ENCODE results near the gene CHAT. TPM values are rescaled to one million over a fixed set of nuclear protein-coding genes. Genes with fewer than 3 reads are reported as not detected.

The CHAT gene
- total RNA-seq, 1 donor = not detected

DNA sequence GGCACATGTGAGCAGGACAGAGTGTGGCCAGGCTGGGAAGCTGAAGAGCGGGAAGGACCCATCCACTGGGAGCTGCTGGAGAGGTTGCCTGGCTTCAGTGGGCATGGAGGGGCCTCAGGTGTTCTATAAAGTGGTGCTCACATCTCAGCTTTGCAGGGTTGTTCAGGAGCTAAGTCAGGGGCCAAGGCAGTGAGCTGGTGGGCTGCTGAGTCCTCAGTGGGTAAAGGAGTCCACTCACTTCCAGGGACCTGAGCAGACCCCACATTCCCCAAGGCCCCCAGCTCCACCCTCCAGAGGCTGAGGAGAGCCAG is 36.8 kb downstream of the CHAT start:
- H3K4me3 ChIP-seq (ENCODE audit: low read depth, low read length) = no peak overlapping the region
- TF ChIP-seq, protein P1, sequence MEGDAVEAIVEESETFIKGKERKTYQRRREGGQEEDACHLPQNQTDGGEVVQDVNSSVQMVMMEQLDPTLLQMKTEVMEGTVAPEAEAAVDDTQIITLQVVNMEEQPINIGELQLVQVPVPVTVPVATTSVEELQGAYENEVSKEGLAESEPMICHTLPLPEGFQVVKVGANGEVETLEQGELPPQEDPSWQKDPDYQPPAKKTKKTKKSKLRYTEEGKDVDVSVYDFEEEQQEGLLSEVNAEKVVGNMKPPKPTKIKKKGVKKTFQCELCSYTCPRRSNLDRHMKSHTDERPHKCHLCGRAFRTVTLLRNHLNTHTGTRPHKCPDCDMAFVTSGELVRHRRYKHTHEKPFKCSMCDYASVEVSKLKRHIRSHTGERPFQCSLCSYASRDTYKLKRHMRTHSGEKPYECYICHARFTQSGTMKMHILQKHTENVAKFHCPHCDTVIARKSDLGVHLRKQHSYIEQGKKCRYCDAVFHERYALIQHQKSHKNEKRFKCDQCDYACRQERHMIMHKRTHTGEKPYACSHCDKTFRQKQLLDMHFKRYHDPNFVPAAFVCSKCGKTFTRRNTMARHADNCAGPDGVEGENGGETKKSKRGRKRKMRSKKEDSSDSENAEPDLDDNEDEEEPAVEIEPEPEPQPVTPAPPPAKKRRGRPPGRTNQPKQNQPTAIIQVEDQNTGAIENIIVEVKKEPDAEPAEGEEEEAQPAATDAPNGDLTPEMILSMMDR (IDR thresholded peaks at IDR 0.05; ENCODE audit: insufficient read depth, low read length) = no peak
- no peak for DNase-seq (ENCODE audit: low read depth)

DNA sequence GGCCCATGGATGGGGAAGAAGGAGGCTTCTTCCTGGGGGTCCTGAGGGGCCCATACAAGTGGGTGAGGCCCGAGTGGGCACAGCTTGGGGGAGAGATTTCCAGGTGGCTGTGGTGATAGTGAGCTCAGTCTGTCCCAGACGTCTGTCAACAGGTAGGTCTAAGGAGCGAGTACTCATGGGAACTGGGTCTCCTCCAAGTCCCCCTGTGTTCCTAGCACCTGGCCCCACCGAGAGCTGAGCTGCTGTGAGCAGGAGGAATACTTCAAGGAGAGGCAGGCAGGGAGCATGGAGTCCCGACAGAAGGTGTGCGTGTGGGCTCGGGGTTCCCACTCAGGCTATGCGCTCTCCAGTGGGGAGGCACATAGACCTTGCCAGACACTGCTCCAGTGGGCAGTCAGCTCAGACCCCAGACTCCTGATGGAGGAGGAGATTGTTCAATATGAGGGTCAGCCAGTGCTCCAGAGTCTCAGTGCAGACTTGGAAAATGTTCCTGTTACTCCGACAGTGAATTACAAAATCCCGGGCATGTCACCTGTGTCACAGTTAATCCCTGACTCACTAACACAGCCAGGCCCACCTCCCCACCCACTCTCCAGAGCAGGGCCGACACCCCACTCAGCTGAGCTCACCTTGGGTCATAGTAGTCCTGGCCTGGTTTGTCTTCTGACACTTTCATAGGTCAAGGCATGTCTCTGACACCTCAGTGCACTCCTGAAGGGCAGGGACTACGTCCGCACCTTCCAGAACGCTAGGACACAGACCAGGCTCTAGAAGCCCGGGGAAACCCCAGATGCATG is 37.4 kb downstream of the CHAT start:
- H3K4me3 ChIP-seq (ENCODE audit: low read depth, low read length) = no peak overlapping the region
- TF ChIP-seq, protein P1 (IDR thresholded peaks at IDR 0.05; ENCODE audit: insufficient read depth, low read length) = no peak
- DNase-seq (ENCODE audit: low read depth) = no peak

DNA sequence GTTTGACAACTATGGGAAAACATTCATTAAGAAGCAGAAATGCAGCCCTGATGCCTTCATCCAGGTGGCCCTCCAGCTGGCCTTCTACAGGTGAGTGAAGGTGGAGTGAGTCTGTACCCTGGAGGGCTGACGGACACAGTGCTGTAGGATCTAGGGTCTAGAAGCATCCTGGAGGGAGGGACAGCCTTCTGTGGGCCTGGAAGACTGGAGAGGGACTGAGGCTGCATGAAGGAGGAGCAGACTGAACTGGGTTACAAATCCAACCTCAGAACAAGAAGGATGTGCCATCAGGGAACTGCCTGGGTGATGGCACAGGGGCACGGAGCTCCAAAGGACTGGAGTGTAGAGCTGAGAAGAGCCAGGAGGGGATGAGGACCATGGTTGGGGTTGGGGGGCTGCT is 38.1 kb downstream of the CHAT start:
- no peak for DNase-seq (ENCODE audit: low read depth)
- TF ChIP-seq, protein P1 (IDR thresholded peaks at IDR 0.05; ENCODE audit: insufficient read depth, low read length) = no peak
- H3K4me3 ChIP-seq (ENCODE audit: low read depth, low read length) = no peak overlapping the region

DNA sequence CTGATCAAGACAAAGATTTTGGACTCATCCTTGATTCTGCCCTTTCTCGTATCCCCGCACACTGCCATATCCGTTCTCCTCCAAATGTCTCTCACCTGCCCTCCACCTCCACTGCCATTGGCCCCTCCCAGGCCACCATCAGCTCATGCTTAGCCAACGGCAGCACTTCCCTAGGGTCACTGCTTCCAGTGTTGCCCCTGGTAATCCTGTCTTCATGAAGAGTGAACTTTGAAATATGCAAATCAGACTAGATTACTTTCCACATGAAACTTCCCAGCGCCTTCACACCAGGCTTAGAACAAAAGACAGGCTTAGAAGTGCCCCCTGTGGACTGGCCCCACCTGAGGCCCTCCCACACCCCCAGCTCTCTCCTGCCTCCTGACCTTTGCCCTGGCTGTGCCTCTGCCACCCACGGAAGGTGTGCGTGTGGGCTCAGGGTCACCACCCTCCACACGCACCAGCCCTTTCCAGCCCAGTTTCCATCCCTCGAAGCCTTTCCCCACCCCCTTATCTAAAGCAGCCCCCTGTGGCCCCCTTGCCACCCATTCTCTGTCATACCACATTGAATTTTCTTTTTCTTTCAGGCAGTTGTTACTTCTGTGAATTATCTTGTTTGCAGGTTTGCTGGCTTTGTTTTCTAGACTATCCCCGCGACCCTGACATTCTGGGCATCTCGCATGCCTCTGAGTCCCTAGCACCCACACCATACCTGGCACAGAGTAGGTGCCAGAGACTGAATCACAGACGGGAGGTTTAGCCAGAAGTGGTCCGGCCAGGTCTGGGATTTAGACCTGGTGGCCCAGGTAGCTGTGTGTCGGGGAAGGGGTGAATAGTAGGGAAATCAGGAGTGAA is 38.8 kb downstream of the CHAT start:
- TF ChIP-seq, protein P1 (IDR thresholded peaks at IDR 0.05; ENCODE audit: insufficient read depth, low read length) = no peak
- H3K4me3 ChIP-seq (ENCODE audit: low read depth, low read length) = no peak overlapping the region
- no peak for DNase-seq (ENCODE audit: low read depth)

DNA sequence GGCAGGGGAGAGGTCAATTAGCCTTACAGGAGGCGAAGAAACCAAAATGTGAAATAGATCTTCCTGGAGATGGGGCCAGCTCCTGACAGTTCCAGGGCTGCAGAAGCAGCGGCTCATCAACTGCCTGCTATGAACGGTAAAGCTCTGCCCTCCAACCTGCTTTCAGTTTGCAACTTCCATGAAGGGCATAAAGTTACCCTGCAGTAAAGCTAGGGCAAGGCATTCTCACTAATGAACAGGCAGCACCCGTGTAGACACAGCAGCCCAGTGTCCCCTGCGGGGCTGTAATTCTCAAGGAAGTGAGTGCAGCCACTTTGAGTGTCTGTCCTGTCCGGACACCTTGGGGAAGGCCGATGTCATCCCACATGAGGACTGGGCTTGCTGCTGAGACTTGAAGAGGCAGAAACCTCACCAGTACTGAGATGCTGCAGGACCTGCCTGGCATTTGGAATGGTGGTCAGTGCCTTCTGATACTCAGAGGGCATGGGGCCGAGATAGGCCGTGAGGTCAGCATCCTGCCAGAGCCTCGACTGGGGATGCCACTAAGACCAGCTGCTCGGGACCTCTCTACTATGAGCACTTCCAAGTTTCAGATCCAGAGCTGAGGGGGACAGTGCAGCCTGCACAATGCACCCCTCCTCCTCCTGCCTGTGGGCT is 39.6 kb downstream of the CHAT start:
- no peak overlapping the region for H3K4me3 ChIP-seq (ENCODE audit: low read depth, low read length)
- DNase-seq (ENCODE audit: low read depth) = no peak
- TF ChIP-seq, protein P1 (IDR thresholded peaks at IDR 0.05; ENCODE audit: insufficient read depth, low read length) = no peak

DNA sequence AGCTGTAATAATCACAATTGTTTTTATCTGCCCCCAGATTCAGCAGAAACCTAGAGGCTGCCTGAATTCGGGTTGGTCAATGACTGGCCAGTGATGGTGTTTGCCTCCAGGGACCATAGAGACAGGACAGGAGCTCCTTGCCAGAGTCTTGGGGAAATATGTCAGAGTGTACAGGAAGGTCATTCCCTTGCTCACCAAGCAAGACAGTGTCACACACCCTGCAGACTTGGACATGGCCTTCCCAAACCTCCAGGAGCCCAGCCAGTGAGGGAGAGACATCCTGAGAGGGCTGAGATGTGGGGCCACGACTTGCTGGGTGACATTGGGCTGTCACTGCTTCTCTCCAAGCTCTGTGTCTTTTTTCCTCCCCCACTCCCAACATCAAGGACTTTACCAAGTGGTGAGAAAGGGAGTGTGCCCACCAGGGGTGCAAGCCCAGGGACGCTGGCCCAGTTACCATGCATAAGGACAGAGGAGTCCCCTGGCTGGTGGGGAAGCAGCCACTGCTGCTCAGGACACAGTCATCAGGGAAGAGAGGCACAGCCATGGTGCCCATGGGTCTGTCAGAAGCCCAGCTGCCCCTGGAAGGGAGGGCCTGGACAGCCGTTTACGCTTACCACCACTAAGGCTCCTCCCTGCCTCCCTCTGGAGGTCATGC is 40.3 kb downstream of the CHAT start:
- no peak overlapping the region for H3K4me3 ChIP-seq (ENCODE audit: low read depth, low read length)
- TF ChIP-seq, protein P1 (IDR thresholded peaks at IDR 0.05; ENCODE audit: insufficient read depth, low read length) = no peak
- DNase-seq (ENCODE audit: low read depth) = no peak
